Measurements from ENCODE around the gene MANSC4.

GRCh38 chr12:27751386-27752047, 28.5 kb downstream of the MANSC4 start:
- TF ChIP-seq CTCF (IDR thresholded peaks at IDR 0.05) (no peak), POLR2A (IDR thresholded peaks at IDR 0.05) (no peak)
